ENCODE results near the gene XCL2. TPM values are rescaled to one million over a fixed set of nuclear protein-coding genes. Genes with fewer than 3 reads are reported as not detected.

XCL2 gene
- total RNA-seq, 4 donors from 2014 or later, result not detected

GRCh38 chr1:168531615-168532345 lies 12.0 kb downstream of the XCL2 start:
- intact Hi-C loops (cut with DNase I; ENCODE audit: low total_unique reads), result no loop called here
- no peaks in the 10 kb centered on the region for H3K36me3 ChIP-seq
- H3K9me3 ChIP-seq, result no peaks in the 10 kb centered on the region
- DNase-seq, result no peak
- H3K27me3 ChIP-seq, result no peaks in the 10 kb centered on the region
- H3K4me1 ChIP-seq, result no peaks in the 10 kb centered on the region
- no peak overlapping the region for H3K27ac ChIP-seq
- no peak overlapping the region for H3K4me3 ChIP-seq
- no peak for TF ChIP-seq POLR2A (IDR thresholded peaks at IDR 0.05)
- TF ChIP-seq CTCF (IDR thresholded peaks at IDR 0.05), result no peak

GRCh38 chr1:168529518-168529917 lies 14.3 kb downstream of the XCL2 start:
- no peaks in the 10 kb centered on the region for H3K27me3 ChIP-seq
- no peaks in the 10 kb centered on the region for H3K36me3 ChIP-seq
- TF ChIP-seq CTCF (IDR thresholded peaks at IDR 0.05) (no peak), POLR2A (IDR thresholded peaks at IDR 0.05) (no peak)
- H3K4me1 ChIP-seq, result no peaks in the 10 kb centered on the region
- H3K27ac ChIP-seq, result no peak overlapping the region
- no peak overlapping the region for H3K4me3 ChIP-seq
- no peak for DNase-seq
- intact Hi-C loops (cut with DNase I; ENCODE audit: low total_unique reads), result no loop called here
- no peaks in the 10 kb centered on the region for H3K9me3 ChIP-seq

GRCh38 chr1:168521401-168522000 lies 22.3 kb downstream of the XCL2 start:
- TF ChIP-seq POLR2A (IDR thresholded peaks at IDR 0.05), result no peak
- no peak for TF ChIP-seq CTCF (IDR thresholded peaks at IDR 0.05)
- no peak for DNase-seq

GRCh38 chr1:168520832-168521231 lies 23.0 kb downstream of the XCL2 start:
- TF ChIP-seq CTCF (IDR thresholded peaks at IDR 0.05) (no peak), POLR2A (IDR thresholded peaks at IDR 0.05) (no peak)
- intact Hi-C loops (cut with DNase I; ENCODE audit: low total_unique reads), result no loop called here
- Histone ChIP-seq H3K4me1 (no peaks in the 10 kb centered on the region), H3K4me3 (no peak overlapping the region), H3K9me3 (no peaks in the 10 kb centered on the region), H3K27ac (no peak overlapping the region), H3K36me3 (no peaks in the 10 kb centered on the region), H3K27me3 (no peaks in the 10 kb centered on the region)
- DNase-seq, result no peak

More at GRCh38 chr1:168521401-168522000, 22.3 kb downstream of the XCL2 start:
- H3K4me3 ChIP-seq, result no peak overlapping the region
- intact Hi-C loops (cut with DNase I; ENCODE audit: low total_unique reads), result no loop called here
- no peak overlapping the region for H3K27ac ChIP-seq
- H3K36me3 ChIP-seq, result no peaks in the 10 kb centered on the region
- no peaks in the 10 kb centered on the region for H3K27me3 ChIP-seq
- H3K9me3 ChIP-seq, result no peaks in the 10 kb centered on the region
- H3K4me1 ChIP-seq, result no peaks in the 10 kb centered on the region

GRCh38 chr1:168520052-168520751 lies 23.6 kb downstream of the XCL2 start:
- H3K36me3 ChIP-seq, result no peaks in the 10 kb centered on the region
- no peaks in the 10 kb centered on the region for H3K9me3 ChIP-seq
- H3K27me3 ChIP-seq, result no peaks in the 10 kb centered on the region
- no peaks in the 10 kb centered on the region for H3K4me1 ChIP-seq
- H3K4me3 ChIP-seq, result no peak overlapping the region
- DNase-seq, result no peak
- intact Hi-C loops (cut with DNase I; ENCODE audit: low total_unique reads), result no loop called here
- TF ChIP-seq CTCF (IDR thresholded peaks at IDR 0.05) (no peak), POLR2A (IDR thresholded peaks at IDR 0.05) (no peak)
- H3K27ac ChIP-seq, result no peak overlapping the region

All from uterus (tissue), 4 donors.